Stimulated activated CD8-positive, alpha-beta memory T cell treated with anti-CD3 and anti-CD28 coated beads, Interleukin-12 subunit alpha, Interleukin-12 subunit beta, amount 100 ng/mL, for 4 hours (primary cell): ENCODE data around the gene MBNL1.

Source experiments
- DNase-seq: peaks from one replicate; pipeline ENCODE4 v3.0.0-alpha.2; 2020; ENCODE audit warnings: low read depth

Gene MBNL1

GRCh38 chr3:152276681-152277080, 8.0 kb downstream of the MBNL1 start:
- DNase-seq: no peak

GRCh38 chr3:152277198-152277597, 8.5 kb downstream of the MBNL1 start:
- no peak for DNase-seq

GRCh38 chr3:152278756-152279427, 10.2 kb downstream of the MBNL1 start:
- DNase-seq: no peak

GRCh38 chr3:152279479-152279878, 10.8 kb downstream of the MBNL1 start:
- no peak for DNase-seq

- DNase-seq: no peak
These were observed 11.8 kb downstream of the MBNL1 start for GRCh38 chr3:152280539-152280938.

GRCh38 chr3:152281133-152281713, 12.5 kb downstream of the MBNL1 start:
- DNase-seq: no peak

GRCh38 chr3:152282813-152283212, 14.1 kb downstream of the MBNL1 start:
- DNase-seq: no peak

GRCh38 chr3:152283492-152284381, 15.0 kb downstream of the MBNL1 start:
- DNase-seq: no peak

GRCh38 chr3:152284906-152285305, 16.2 kb downstream of the MBNL1 start:
- no peak for DNase-seq

GRCh38 chr3:152285509-152285908, 16.8 kb downstream of the MBNL1 start:
- DNase-seq: no peak

- DNase-seq: no peak
These were observed 19.3 kb downstream of the MBNL1 start for GRCh38 chr3:152287898-152288576.

- DNase-seq: no peak
These were observed 20.0 kb downstream of the MBNL1 start for GRCh38 chr3:152288681-152289080.

GRCh38 chr3:152289708-152290107, 21.0 kb downstream of the MBNL1 start:
- no peak for DNase-seq

- DNase-seq: no peak
These were observed 21.6 kb downstream of the MBNL1 start for GRCh38 chr3:152290374-152290773.

- DNase-seq: no peak
These were observed 22.5 kb downstream of the MBNL1 start for GRCh38 chr3:152291238-152291637.

GRCh38 chr3:152291649-152292066, 22.9 kb downstream of the MBNL1 start:
- no peak for DNase-seq

- no peak for DNase-seq
These were observed 23.6 kb downstream of the MBNL1 start for GRCh38 chr3:152292366-152292765.

- no peak for DNase-seq
These were observed 24.7 kb downstream of the MBNL1 start for GRCh38 chr3:152293347-152294006.

- no peak for DNase-seq
These were observed 26.6 kb downstream of the MBNL1 start for GRCh38 chr3:152295344-152295743.

GRCh38 chr3:152295806-152296205, 27.1 kb downstream of the MBNL1 start:
- no peak for DNase-seq

GRCh38 chr3:152296382-152296781, 27.7 kb downstream of the MBNL1 start:
- DNase-seq: no peak

- DNase-seq: no peak
These were observed 28.2 kb downstream of the MBNL1 start for GRCh38 chr3:152296971-152297370.
